B cell (primary cell): ENCODE measurements around the gene SHC3. TPM values are rescaled to one million over a fixed set of nuclear protein-coding genes. Genes with fewer than 3 reads are reported as not detected.

Source experiments
- ATAC-seq: fragments of 200-7000 bp; cut with Tn5 transposase; one replicate; pipeline ENCODE4 v1.10.0; 2021; ENCODE audit warnings: low read depth, mild to moderate bottlenecking, moderate number of reproducible peaks, moderate library complexity
- CTCF ChIA-PET: fragments of 350-600 bp; sonication (Branson Sonifier 250); formaldehyde crosslinking; loops from one replicate; lab custom pipeline; 2021; ENCODE audit warnings: antibody characterized with exemption, inconsistent platforms; lab: Charles Lee
- POLR2A ChIA-PET: fragments of 350-600 bp; sonication (Branson Sonifier 250); formaldehyde crosslinking; loops from one replicate; lab custom pipeline; 2021; ENCODE audit warnings: antibody characterized with exemption; lab: Charles Lee
- DNase-seq: peaks from one replicate; pipeline ENCODE4 v3.0.0; 2013
- H2AFZ ChIP-seq: 2 replicates; pipeline ENCODE4 v1.6.1; 2012; ENCODE audit warnings: mild to moderate bottlenecking, low read depth, low read length; ENCODE audit not compliant: insufficient read depth, poor library complexity, severe bottlenecking
- H3K27ac ChIP-seq, 2 donors: 1 replicate in 1 of 2; 2 replicates in 1 of 2; pipeline ENCODE4 v1.5.1; 2012 to 2013; ENCODE audit warnings: low read length in 2 of 2, mild to moderate bottlenecking in 2 of 2, moderate library complexity in 1 of 2
- H3K27me3 ChIP-seq, 4 experiments: fragments of 200-600 bp in 1 of 4; sonication (generic) in 1 of 4; replicated peaks in 1 of 4; 1 replicate in 2 of 4; 2 replicates in 2 of 4; pipeline versions ENCODE4 v1.6.1 to v1.7.0; 2013 to 2016; ENCODE audit warnings: low read length in 3 of 4, mild to moderate bottlenecking in 2 of 4, mixed read lengths in 1 of 4, moderate library complexity in 1 of 4; ENCODE audit not compliant: insufficient read depth in 4 of 4, control insufficient read depth in 3 of 4; ENCODE audit errors: control extremely low read depth in 1 of 4
- H3K36me3 ChIP-seq, 2 experiments: replicated peaks in 1 of 2; 1 replicate in 1 of 2; 2 replicates in 1 of 2; pipeline versions ENCODE4 v1.6.1 to v1.7.1; 2013; ENCODE audit warnings: low read length in 1 of 2; ENCODE audit not compliant: insufficient read depth in 2 of 2, control insufficient read depth in 1 of 2; ENCODE audit errors: control extremely low read depth in 1 of 2, extremely low read depth in 1 of 2
- H3K4me1 ChIP-seq, 2 donors: fragments of 200-600 bp in 1 of 2; sonication (generic) in 1 of 2; 1 replicate in 1 of 2; 2 replicates in 1 of 2; pipeline versions ENCODE4 v1.5.1 to v1.6.1; 2013 to 2017; ENCODE audit warnings: low read length in 2 of 2; ENCODE audit not compliant: control insufficient read depth in 2 of 2, insufficient read depth in 2 of 2
- H3K4me2 ChIP-seq: replicated peaks from 2 replicates; pipeline ENCODE3; 2012; ENCODE audit warnings: mild to moderate bottlenecking, low read depth, low read length; ENCODE audit not compliant: poor library complexity, severe bottlenecking
- H3K4me3 ChIP-seq, 5 experiments: fragments of 200-600 bp in 1 of 5; sonication (generic) in 1 of 5; 1 replicate in 3 of 5; 2 replicates in 2 of 5; pipeline versions ENCODE4 v1.5.1 to v1.7.0; 2011 to 2016; ENCODE audit warnings: low read length in 4 of 5, mild to moderate bottlenecking in 4 of 5, low read depth in 2 of 5, control low read depth in 1 of 5, moderate library complexity in 1 of 5; ENCODE audit not compliant: insufficient read depth in 1 of 5; ENCODE audit errors: control extremely low read depth in 1 of 5, extremely low read depth in 1 of 5
- H3K79me2 ChIP-seq: fragments of 200-600 bp; sonication (generic); one replicate; pipeline ENCODE4 v1.6.0; 2016; ENCODE audit warnings: low read length; ENCODE audit not compliant: control insufficient read depth, insufficient read depth
- H3K9ac ChIP-seq: fragments of 200-600 bp; sonication (generic); 2 replicates; pipeline ENCODE4 v1.6.1; 2017; ENCODE audit warnings: mild to moderate bottlenecking, low read length, moderate library complexity
- H3K9me3 ChIP-seq, 3 donors: one replicate each; pipeline versions ENCODE4 v1.6.1 to v1.7.1; 2013; ENCODE audit warnings: low read length in 2 of 3; ENCODE audit not compliant: control insufficient read depth in 2 of 3, insufficient read depth in 1 of 3; ENCODE audit errors: control extremely low read depth in 1 of 3
- H4K20me1 ChIP-seq: 2 replicates; pipeline ENCODE4 v1.6.0; 2012; ENCODE audit warnings: mild to moderate bottlenecking, low read length; ENCODE audit not compliant: insufficient read depth, control insufficient read depth, poor library complexity, severe bottlenecking
- H3K27ac Mint-ChIP-seq: one replicate; pipeline ENCODE4 v1.8.0; 2021; ENCODE audit warnings: mixed read lengths
- H3K27me3 Mint-ChIP-seq: one replicate; pipeline ENCODE4 v1.8.0; 2021; ENCODE audit warnings: mixed read lengths
- H3K4me1 Mint-ChIP-seq: one replicate; pipeline ENCODE4 v1.8.0; 2021; ENCODE audit warnings: mixed read lengths
- H3K4me3 Mint-ChIP-seq: one replicate; pipeline ENCODE4 v1.8.0; 2021; ENCODE audit warnings: mixed read lengths
- H3K9me3 Mint-ChIP-seq: one replicate; pipeline ENCODE4 v1.8.0; 2022; ENCODE audit warnings: mixed read lengths; ENCODE audit not compliant: insufficient read depth
- CTCF ChIP-seq: fragments of 200-600 bp; IDR thresholded peaks from one replicate; pipeline ENCODE4 v1.8.0; 2022; ENCODE audit warnings: antibody characterized with exemption, mild to moderate bottlenecking
- EZH2 ChIP-seq: IDR thresholded peaks from 2 replicates; pipeline ENCODE4 v1.6.1; 2012; ENCODE audit warnings: borderline replicate concordance, low read depth, mild to moderate bottlenecking, moderate library complexity, low read length; ENCODE audit not compliant: insufficient read depth, poor library complexity, severe bottlenecking
- WGBS: methylation state at CpG from one replicate; pipeline ENCODE4 v1.1.5; 2013; ENCODE audit warnings: missing lambda C conversion rate; ENCODE audit not compliant: insufficient coverage; 5-methylcytosine and 5-hydroxymethylcytosine counted together
- intact Hi-C: fragments of 100-400 bp; cut with micrococcal nuclease; formaldehyde crosslinking; loops from one replicate; pipeline ENCODE4 v1.10.0; 2022
- polyA plus RNA-seq: library from polyadenylated mRNA; depleted of rRNA; stranded (reverse); fragments of >200 nt; gene quantifications from 2 replicates; pipeline ENCODE4 v1.2.3, GENCODE V29; 2012
- total RNA-seq, 2 donors: library from RNA; stranded (reverse); fragments of 120-200 nt in 1 of 2; gene quantifications; 1 replicate in 1 of 2; 2 replicates in 1 of 2; pipeline versions ENCODE4 v1.2.3 to v1.2.4, GENCODE V29; 2013 to 2022

Gene SHC3
- total and polyA plus RNA-seq, 2 donors (not counting 1 experiment from before 2014, with no cell fraction given), result 0.03 TPM; not detected in 1

- H4K20me1 ChIP-seq, result no peaks in the 10 kb centered on the region
- Mint-ChIP-seq H3K27ac (no peak overlapping the region), H3K4me1 (no peaks in the 10 kb centered on the region), H3K4me3 (no peak overlapping the region), H3K27me3 (peaks cover 15% of the 10 kb centered on the region), H3K9me3 (no peaks in the 10 kb centered on the region)
- H3K79me2 ChIP-seq, result no peaks in the 10 kb centered on the region
- TF ChIP-seq EZH2, result no peak
- TF ChIP-seq CTCF, result no peak
- no peak overlapping the region for H3K4me3 ChIP-seq
- ATAC-seq (no peak), DNase-seq (no peak)
- no peak overlapping the region for H3K27ac ChIP-seq
- intact Hi-C loops, result no loop called here
- no peaks in the 10 kb centered on the region for H3K4me1 ChIP-seq
- no peak overlapping the region for H3K9ac ChIP-seq
- ChIA-PET CTCF (no interaction called here), POLR2A (no interaction called here)
- H3K4me2 ChIP-seq, result no peak overlapping the region
- WGBS, result 97% methylated on average over 11 of the region's 12 CpGs
- no peaks in the 10 kb centered on the region for H3K9me3 ChIP-seq
- H3K36me3 ChIP-seq, result no peaks in the 10 kb centered on the region
- peaks cover 0 to 2% (median 0%) of the 10 kb centered on the region in 4 experiments for H3K27me3 ChIP-seq
- no peak overlapping the region for H2AFZ ChIP-seq
Observed at GRCh38 chr9:89051421-89052025, 127.1 kb downstream of the SHC3 start.

DNA sequence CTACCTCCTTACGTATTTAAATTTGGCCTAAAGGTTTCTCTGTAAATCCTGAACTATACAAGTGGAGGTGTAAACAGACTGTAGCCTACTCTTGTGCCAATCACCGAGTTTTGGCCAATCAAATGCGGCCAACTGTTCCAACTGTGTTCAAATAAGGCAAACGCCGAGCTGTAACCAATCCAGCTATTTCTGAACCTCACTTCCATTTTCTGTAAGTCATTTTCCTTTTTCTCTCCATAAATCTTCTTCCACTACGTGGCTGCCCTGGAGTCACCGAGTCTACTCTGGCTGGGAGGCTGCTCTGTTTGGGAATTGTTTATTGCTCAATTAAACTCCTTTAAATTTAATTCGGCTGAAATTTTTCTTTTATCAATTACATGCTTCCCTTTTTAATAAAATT, 129.0 kb downstream of the SHC3 start:
- no peak overlapping the region for H3K27ac Mint-ChIP-seq
- H3K4me1 Mint-ChIP-seq, result no peaks in the 10 kb centered on the region
- intact Hi-C loops, result no loop called here
- Histone ChIP-seq H3K4me1 (no peaks in the 10 kb centered on the region), H3K4me3 (no peak overlapping the region), H2AFZ (no peak overlapping the region), H3K27me3 (peaks cover 0 to 2% (median 0%) of the 10 kb centered on the region in 4 experiments), H3K9ac (no peak overlapping the region), H3K27ac (no peak overlapping the region), H3K36me3 (no peaks in the 10 kb centered on the region), H3K79me2 (no peaks in the 10 kb centered on the region), H3K9me3 (no peaks in the 10 kb centered on the region), H3K4me2 (no peak overlapping the region), H4K20me1 (no peaks in the 10 kb centered on the region)
- no peak overlapping the region for H3K4me3 Mint-ChIP-seq
- peaks cover 10% of the 10 kb centered on the region for H3K27me3 Mint-ChIP-seq
- DNase-seq (no peak), ATAC-seq (no peak)
- ChIA-PET POLR2A (no interaction called here), CTCF (no interaction called here)
- no peaks in the 10 kb centered on the region for H3K9me3 Mint-ChIP-seq
- 90% methylated on average over 2 of the region's 8 CpGs for WGBS
- TF ChIP-seq CTCF (no peak), EZH2 (no peak)
